GM18499 (cell line): Measurements from ENCODE around the gene RAB5B.

Experiments
- ATAC-seq: cut with Tn5 transposase; IDR thresholded peaks from one replicate; pipeline ENCODE4 v1.9.1; 2021; ENCODE audit warnings: moderate number of reproducible peaks; ENCODE audit not compliant: insufficient read depth, unreplicated experiment

The RAB5B gene

GRCh38 chr12:56042843-56043242 is 69.0 kb downstream of the RAB5B start:
- no peak for ATAC-seq
